Activated CD4-positive, alpha-beta T cell treated with anti-CD3 and anti-CD28 coated beads, Interleukin-2, amount 50 U/mL, for 24 hours (primary cell): Measurements from ENCODE around the gene FBXO40.
"Not testable (repeated sequence)": the region's sequence is repeated elsewhere in the genome, so short reads cannot be mapped to it uniquely, and the experiment has no call there.

ENCODE experiments used
- DNase-seq, 2 donors: peaks; one replicate each; pipeline ENCODE4 v3.0.0-alpha.2; 2020; ENCODE audit warnings: low read depth in 1 of 2, low spot score in 1 of 2

FBXO40 gene

GRCh38 chr3:121592856-121593702 is at the start of gene FBXO40:
Gene FBXO40 (plus strand): TSS chr3:121593379. CDS start chr3:121620576, 27,197 bp downstream.
- no peak for DNase-seq

GRCh38 chr3:121545049-121545573 is 48.1 kb upstream of the FBXO40 start:
- DNase-seq = no peak

GRCh38 chr3:121545574-121546455 is 47.4 kb upstream of the FBXO40 start, which contains the start of gene POLQ:
Gene POLQ (minus strand): TSS chr3:121545988. CDS start chr3:121545877, 111 bp downstream.
- peak; percentile 62 to 86 for DNase-seq

- DNase-seq = no peak
These were observed 40.8 kb upstream of the FBXO40 start for GRCh38 chr3:121552379-121552778.

- no peak for DNase-seq
These were observed 40.4 kb upstream of the FBXO40 start for GRCh38 chr3:121552797-121553196.

GRCh38 chr3:121557426-121557934 is 35.7 kb upstream of the FBXO40 start:
- no peak for DNase-seq

GRCh38 chr3:121562148-121562547 is 31.0 kb upstream of the FBXO40 start:
- DNase-seq = no peak

- no peak for DNase-seq
These were observed 26.4 kb upstream of the FBXO40 start for GRCh38 chr3:121566773-121567172.

GRCh38 chr3:121567649-121568048 is 25.5 kb upstream of the FBXO40 start, which contains the start of gene ARGFX:
Gene ARGFX (plus strand): TSS chr3:121567949. CDS start chr3:121570714, 2,765 bp downstream.
- no peak for DNase-seq

- DNase-seq = no peak
These were observed 18.7 kb upstream of the FBXO40 start for GRCh38 chr3:121574449-121574848.

- DNase-seq = no peak
These were observed 11.5 kb upstream of the FBXO40 start for GRCh38 chr3:121581691-121582090.

GRCh38 chr3:121584418-121584817 is 8.8 kb upstream of the FBXO40 start:
- no peak for DNase-seq

GRCh38 chr3:121593806-121594205 is 627 bp downstream of the FBXO40 start:
- DNase-seq = not testable (repeated sequence)

GRCh38 chr3:121594850-121595249 is 1.7 kb downstream of the FBXO40 start:
- no peak for DNase-seq

GRCh38 chr3:121595765-121596406 is 2.7 kb downstream of the FBXO40 start:
- no peak for DNase-seq

- no peak for DNase-seq
These were observed 5.4 kb downstream of the FBXO40 start for GRCh38 chr3:121598564-121598963.

- not testable (repeated sequence) for DNase-seq
These were observed 6.7 kb downstream of the FBXO40 start for GRCh38 chr3:121599900-121600299.

- DNase-seq = no peak
These were observed 8.1 kb downstream of the FBXO40 start for GRCh38 chr3:121601212-121601812.

GRCh38 chr3:121604759-121605158 is 11.6 kb downstream of the FBXO40 start:
- no peak for DNase-seq

GRCh38 chr3:121606106-121606505 is 12.9 kb downstream of the FBXO40 start:
- no peak for DNase-seq
